Measurements from ENCODE around the gene MSRB1. TPM values are rescaled to one million over a fixed set of nuclear protein-coding genes. Genes with fewer than 3 reads are reported as not detected.
"Not testable (repeated sequence)": the region's sequence is repeated elsewhere in the genome, so short reads cannot be mapped to it uniquely, and the experiment has no call there.

Gene MSRB1
- total RNA-seq, 1 donor from 2014 or later = 32.7 TPM

GRCh38 chr16:1924095-1924494 is 18.9 kb downstream of the MSRB1 start:
- intact Hi-C loops (cut with micrococcal nuclease) = loop anchor here (10.0 kb wide), 1 partner anchor 59 kb away; no protein-coding TSS in a partner anchor
- Histone ChIP-seq H3K27me3 (ENCODE audit: low read depth) (peaks cover 71% of the 10 kb centered on the region), H3K4me1 (peaks cover 9% of the 10 kb centered on the region), H3K4me3 (no peak overlapping the region), H3K36me3 (no peaks in the 10 kb centered on the region), H3K9me3 (replicated peaks) (no peaks in the 10 kb centered on the region), H3K27ac (replicated peaks) (no peak overlapping the region)
- TF ChIP-seq CTCF (IDR thresholded peaks at IDR 0.05; ENCODE audit: borderline replicate concordance) = no peak
- no peak for DNase-seq

- no peak for DNase-seq
- H3K27me3 ChIP-seq (ENCODE audit: low read depth) = peaks cover 77% of the 10 kb centered on the region
- H3K9me3 ChIP-seq (replicated peaks) = no peaks in the 10 kb centered on the region
- no peak for TF ChIP-seq CTCF (IDR thresholded peaks at IDR 0.05; ENCODE audit: borderline replicate concordance)
- peaks cover 10% of the 10 kb centered on the region for H3K4me1 ChIP-seq
- H3K4me3 ChIP-seq = no peak overlapping the region
- intact Hi-C loops (cut with micrococcal nuclease) = loop anchor here (10.0 kb wide), 1 partner anchor 59 kb away; no protein-coding TSS in a partner anchor
- no peaks in the 10 kb centered on the region for H3K36me3 ChIP-seq
- H3K27ac ChIP-seq (replicated peaks) = no peak overlapping the region
These were observed 19.5 kb downstream of the MSRB1 start for GRCh38 chr16:1923299-1924034.

GRCh38 chr16:1922357-1922756 is 20.6 kb downstream of the MSRB1 start:
- no peaks in the 10 kb centered on the region for H3K9me3 ChIP-seq (replicated peaks)
- no peak for TF ChIP-seq CTCF (IDR thresholded peaks at IDR 0.05; ENCODE audit: borderline replicate concordance)
- H3K27ac ChIP-seq (replicated peaks) = no peak overlapping the region
- peaks cover 13% of the 10 kb centered on the region for H3K4me1 ChIP-seq
- DNase-seq = no peak
- intact Hi-C loops (cut with micrococcal nuclease) = loop anchor here (10.0 kb wide), 1 partner anchor 58 kb away; no protein-coding TSS in a partner anchor
- no peak overlapping the region for H3K4me3 ChIP-seq
- no peaks in the 10 kb centered on the region for H3K36me3 ChIP-seq
- H3K27me3 ChIP-seq (ENCODE audit: low read depth) = peaks cover 87% of the 10 kb centered on the region

- no peak for DNase-seq
- Histone ChIP-seq H3K4me1 (peaks cover 13% of the 10 kb centered on the region), H3K27me3 (ENCODE audit: low read depth) (peaks cover 99% of the 10 kb centered on the region), H3K9me3 (replicated peaks) (no peaks in the 10 kb centered on the region), H3K4me3 (no peak overlapping the region), H3K36me3 (no peaks in the 10 kb centered on the region), H3K27ac (replicated peaks) (no peak overlapping the region)
- intact Hi-C loops (cut with micrococcal nuclease) = loop anchor here (10.0 kb wide), 1 partner anchor 56 kb away; no protein-coding TSS in a partner anchor
- no peak for TF ChIP-seq CTCF (IDR thresholded peaks at IDR 0.05; ENCODE audit: borderline replicate concordance)
These were observed 22.2 kb downstream of the MSRB1 start for GRCh38 chr16:1920727-1921171.

- H3K27ac ChIP-seq (replicated peaks); H3K4me3 ChIP-seq; DNase-seq; H3K36me3 ChIP-seq; H3K9me3 ChIP-seq (replicated peaks): not testable (repeated sequence)
- intact Hi-C loops (cut with micrococcal nuclease) = loop anchor here (10.0 kb wide), 1 partner anchor 55 kb away; no protein-coding TSS in a partner anchor
- Histone ChIP-seq H3K4me1 (peaks cover 13% of the 10 kb centered on the region), H3K27me3 (ENCODE audit: low read depth) (peaks cover 99% of the 10 kb centered on the region)
These were observed 22.9 kb downstream of the MSRB1 start for GRCh38 chr16:1920122-1920521.

Measured in left ventricle myocardium inferior (tissue), 1 donor.